ENCODE data around the gene SPTBN1. TPM values are rescaled to one million over a fixed set of nuclear protein-coding genes. Genes with fewer than 3 reads are reported as not detected.

The SPTBN1 gene
- total RNA-seq, 1 experiment from 2014 or later = 204 TPM

DNA sequence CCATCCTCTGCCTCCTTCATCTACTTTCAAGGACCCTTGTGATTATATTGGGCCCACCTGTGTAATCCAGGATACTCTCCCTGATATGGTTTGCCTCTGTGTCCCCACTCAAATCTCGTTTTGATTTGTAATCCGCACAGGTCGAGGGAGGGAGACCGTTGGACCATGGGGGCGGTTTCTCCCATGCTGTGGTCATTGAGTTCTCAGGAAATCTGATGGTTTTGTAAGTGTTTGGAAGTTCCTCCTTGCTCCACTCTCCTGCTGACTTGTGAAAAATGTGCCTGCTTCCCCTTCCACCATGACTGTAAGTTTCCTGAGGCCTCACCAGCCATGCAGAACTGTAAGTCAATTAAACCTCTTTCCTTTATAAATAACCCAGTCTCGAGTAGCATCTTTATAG is 225.3 kb downstream of the SPTBN1 start:
- H3K27me3 Mint-ChIP-seq (ENCODE audit: low read depth) = no peaks in the 10 kb centered on the region
- POLR2A ChIA-PET = no interaction called here
- no peak for TF ChIP-seq SOX15 (CRISPR knock-in tag; IDR thresholded peaks at IDR 0.05)
- TF ChIP-seq FOXJ3 (CRISPR knock-in tag; IDR thresholded peaks at IDR 0.05; ENCODE audit: borderline replicate concordance) = no peak
- no peak for TF ChIP-seq PRRX2 (CRISPR knock-in tag; IDR thresholded peaks at IDR 0.05)
- no peak for TF ChIP-seq CREM (CRISPR knock-in tag; IDR thresholded peaks at IDR 0.05)
- TF ChIP-seq SMAD4 (CRISPR knock-in tag; IDR thresholded peaks at IDR 0.05) = no peak
- no peak for TF ChIP-seq KAT7 (CRISPR knock-in tag; IDR thresholded peaks at IDR 0.05; ENCODE audit: borderline replicate concordance)
- TF ChIP-seq ZNF423 (CRISPR knock-in tag; IDR thresholded peaks at IDR 0.05) = no peak
- TF ChIP-seq, protein P1, sequence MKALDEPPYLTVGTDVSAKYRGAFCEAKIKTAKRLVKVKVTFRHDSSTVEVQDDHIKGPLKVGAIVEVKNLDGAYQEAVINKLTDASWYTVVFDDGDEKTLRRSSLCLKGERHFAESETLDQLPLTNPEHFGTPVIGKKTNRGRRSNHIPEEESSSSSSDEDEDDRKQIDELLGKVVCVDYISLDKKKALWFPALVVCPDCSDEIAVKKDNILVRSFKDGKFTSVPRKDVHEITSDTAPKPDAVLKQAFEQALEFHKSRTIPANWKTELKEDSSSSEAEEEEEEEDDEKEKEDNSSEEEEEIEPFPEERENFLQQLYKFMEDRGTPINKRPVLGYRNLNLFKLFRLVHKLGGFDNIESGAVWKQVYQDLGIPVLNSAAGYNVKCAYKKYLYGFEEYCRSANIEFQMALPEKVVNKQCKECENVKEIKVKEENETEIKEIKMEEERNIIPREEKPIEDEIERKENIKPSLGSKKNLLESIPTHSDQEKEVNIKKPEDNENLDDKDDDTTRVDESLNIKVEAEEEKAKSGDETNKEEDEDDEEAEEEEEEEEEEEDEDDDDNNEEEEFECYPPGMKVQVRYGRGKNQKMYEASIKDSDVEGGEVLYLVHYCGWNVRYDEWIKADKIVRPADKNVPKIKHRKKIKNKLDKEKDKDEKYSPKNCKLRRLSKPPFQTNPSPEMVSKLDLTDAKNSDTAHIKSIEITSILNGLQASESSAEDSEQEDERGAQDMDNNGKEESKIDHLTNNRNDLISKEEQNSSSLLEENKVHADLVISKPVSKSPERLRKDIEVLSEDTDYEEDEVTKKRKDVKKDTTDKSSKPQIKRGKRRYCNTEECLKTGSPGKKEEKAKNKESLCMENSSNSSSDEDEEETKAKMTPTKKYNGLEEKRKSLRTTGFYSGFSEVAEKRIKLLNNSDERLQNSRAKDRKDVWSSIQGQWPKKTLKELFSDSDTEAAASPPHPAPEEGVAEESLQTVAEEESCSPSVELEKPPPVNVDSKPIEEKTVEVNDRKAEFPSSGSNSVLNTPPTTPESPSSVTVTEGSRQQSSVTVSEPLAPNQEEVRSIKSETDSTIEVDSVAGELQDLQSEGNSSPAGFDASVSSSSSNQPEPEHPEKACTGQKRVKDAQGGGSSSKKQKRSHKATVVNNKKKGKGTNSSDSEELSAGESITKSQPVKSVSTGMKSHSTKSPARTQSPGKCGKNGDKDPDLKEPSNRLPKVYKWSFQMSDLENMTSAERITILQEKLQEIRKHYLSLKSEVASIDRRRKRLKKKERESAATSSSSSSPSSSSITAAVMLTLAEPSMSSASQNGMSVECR (CRISPR knock-in tag; IDR thresholded peaks at IDR 0.05; ENCODE audit: borderline replicate concordance) = no peak
- CTCF ChIA-PET = interaction anchor here (8.7 kb wide), 1 partner anchor 15 kb away, joined by 70 read pairs; no protein-coding TSS in a partner anchor
- H3K27ac Mint-ChIP-seq = no peak overlapping the region
- ATAC-seq (no peak), DNase-seq (ENCODE audit: low spot score) (no peak)
- peaks cover 6% of the 10 kb centered on the region; the same call in 1 of the 2 replicates for H3K9me3 Mint-ChIP-seq
- H3K4me1 Mint-ChIP-seq = no peaks in the 10 kb centered on the region
- no peak overlapping the region for H3K4me3 Mint-ChIP-seq
- H3K36me3 Mint-ChIP-seq = no peaks in the 10 kb centered on the region

DNA sequence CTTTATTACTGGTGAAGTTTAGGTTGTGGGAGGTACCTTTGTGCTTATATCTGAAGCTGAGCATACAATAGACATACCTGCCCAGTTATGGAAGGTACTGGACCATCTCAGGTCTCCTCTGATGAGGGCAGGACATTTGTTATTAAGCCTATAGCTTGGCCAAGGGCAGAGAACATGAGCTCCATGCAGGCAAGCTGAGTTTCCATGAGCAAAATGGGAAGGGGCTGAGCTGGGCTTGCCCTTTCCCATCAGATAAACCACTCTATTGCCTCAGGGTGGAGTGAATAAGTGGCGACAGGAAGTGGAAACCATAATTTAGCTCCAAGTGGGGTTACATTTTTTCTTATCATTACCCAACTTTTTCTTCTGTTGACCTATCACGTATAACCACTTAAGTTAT is 227.5 kb downstream of the SPTBN1 start:
- Mint-ChIP-seq H3K27me3 (ENCODE audit: low read depth) (no peaks in the 10 kb centered on the region), H3K36me3 (no peaks in the 10 kb centered on the region), H3K4me3 (no peak overlapping the region), H3K27ac (no peak overlapping the region), H3K9me3 (peaks cover 6% of the 10 kb centered on the region; the same call in 1 of the 2 replicates), H3K4me1 (no peaks in the 10 kb centered on the region)
- TF ChIP-seq, protein P2, sequence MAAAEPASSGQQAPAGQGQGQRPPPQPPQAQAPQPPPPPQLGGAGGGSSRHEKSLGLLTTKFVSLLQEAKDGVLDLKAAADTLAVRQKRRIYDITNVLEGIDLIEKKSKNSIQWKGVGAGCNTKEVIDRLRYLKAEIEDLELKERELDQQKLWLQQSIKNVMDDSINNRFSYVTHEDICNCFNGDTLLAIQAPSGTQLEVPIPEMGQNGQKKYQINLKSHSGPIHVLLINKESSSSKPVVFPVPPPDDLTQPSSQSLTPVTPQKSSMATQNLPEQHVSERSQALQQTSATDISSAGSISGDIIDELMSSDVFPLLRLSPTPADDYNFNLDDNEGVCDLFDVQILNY (CRISPR knock-in tag; IDR thresholded peaks at IDR 0.05) = no peak
- TF ChIP-seq, protein P3, sequence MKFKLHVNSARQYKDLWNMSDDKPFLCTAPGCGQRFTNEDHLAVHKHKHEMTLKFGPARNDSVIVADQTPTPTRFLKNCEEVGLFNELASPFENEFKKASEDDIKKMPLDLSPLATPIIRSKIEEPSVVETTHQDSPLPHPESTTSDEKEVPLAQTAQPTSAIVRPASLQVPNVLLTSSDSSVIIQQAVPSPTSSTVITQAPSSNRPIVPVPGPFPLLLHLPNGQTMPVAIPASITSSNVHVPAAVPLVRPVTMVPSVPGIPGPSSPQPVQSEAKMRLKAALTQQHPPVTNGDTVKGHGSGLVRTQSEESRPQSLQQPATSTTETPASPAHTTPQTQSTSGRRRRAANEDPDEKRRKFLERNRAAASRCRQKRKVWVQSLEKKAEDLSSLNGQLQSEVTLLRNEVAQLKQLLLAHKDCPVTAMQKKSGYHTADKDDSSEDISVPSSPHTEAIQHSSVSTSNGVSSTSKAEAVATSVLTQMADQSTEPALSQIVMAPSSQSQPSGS (CRISPR knock-in tag; IDR thresholded peaks at IDR 0.05; ENCODE audit: borderline replicate concordance, low read depth) = no peak
- TF ChIP-seq, protein P4, sequence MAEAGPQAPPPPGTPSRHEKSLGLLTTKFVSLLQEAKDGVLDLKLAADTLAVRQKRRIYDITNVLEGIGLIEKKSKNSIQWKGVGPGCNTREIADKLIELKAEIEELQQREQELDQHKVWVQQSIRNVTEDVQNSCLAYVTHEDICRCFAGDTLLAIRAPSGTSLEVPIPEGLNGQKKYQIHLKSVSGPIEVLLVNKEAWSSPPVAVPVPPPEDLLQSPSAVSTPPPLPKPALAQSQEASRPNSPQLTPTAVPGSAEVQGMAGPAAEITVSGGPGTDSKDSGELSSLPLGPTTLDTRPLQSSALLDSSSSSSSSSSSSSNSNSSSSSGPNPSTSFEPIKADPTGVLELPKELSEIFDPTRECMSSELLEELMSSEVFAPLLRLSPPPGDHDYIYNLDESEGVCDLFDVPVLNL (CRISPR knock-in tag; IDR thresholded peaks at IDR 0.05; ENCODE audit: borderline replicate concordance, low read depth) = no peak
- TF ChIP-seq ZNF671 (CRISPR knock-in tag; IDR thresholded peaks at IDR 0.05) (no peak), NFYB (CRISPR knock-in tag; conservative IDR thresholded peaks at IDR 0.05; ENCODE audit: low read depth) (no peak)
- TF ChIP-seq, protein P5, sequence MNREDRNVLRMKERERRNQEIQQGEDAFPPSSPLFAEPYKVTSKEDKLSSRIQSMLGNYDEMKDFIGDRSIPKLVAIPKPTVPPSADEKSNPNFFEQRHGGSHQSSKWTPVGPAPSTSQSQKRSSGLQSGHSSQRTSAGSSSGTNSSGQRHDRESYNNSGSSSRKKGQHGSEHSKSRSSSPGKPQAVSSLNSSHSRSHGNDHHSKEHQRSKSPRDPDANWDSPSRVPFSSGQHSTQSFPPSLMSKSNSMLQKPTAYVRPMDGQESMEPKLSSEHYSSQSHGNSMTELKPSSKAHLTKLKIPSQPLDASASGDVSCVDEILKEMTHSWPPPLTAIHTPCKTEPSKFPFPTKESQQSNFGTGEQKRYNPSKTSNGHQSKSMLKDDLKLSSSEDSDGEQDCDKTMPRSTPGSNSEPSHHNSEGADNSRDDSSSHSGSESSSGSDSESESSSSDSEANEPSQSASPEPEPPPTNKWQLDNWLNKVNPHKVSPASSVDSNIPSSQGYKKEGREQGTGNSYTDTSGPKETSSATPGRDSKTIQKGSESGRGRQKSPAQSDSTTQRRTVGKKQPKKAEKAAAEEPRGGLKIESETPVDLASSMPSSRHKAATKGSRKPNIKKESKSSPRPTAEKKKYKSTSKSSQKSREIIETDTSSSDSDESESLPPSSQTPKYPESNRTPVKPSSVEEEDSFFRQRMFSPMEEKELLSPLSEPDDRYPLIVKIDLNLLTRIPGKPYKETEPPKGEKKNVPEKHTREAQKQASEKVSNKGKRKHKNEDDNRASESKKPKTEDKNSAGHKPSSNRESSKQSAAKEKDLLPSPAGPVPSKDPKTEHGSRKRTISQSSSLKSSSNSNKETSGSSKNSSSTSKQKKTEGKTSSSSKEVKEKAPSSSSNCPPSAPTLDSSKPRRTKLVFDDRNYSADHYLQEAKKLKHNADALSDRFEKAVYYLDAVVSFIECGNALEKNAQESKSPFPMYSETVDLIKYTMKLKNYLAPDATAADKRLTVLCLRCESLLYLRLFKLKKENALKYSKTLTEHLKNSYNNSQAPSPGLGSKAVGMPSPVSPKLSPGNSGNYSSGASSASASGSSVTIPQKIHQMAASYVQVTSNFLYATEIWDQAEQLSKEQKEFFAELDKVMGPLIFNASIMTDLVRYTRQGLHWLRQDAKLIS (CRISPR knock-in tag; IDR thresholded peaks at IDR 0.05; ENCODE audit: borderline replicate concordance) = no peak
- ATAC-seq (no peak), DNase-seq (ENCODE audit: low spot score) (no peak)
- ChIA-PET CTCF (interaction anchor here (1.3 to 1.8 kb wide), 2 partner anchors 18 to 21 kb away, joined by 5 to 8 read pairs; no protein-coding TSS in a partner anchor), POLR2A (no interaction called here)

Measured in WTC11 (cell line).